HFFc6 (cell line): ENCODE results near the gene ZFAND6. TPM values are rescaled to one million over a fixed set of nuclear protein-coding genes. Genes with fewer than 3 reads are reported as not detected.
A peak's percentile ranks its signal among the peaks of the same experiment; 100 is the strongest.

ENCODE experiments used
- DNase-seq: peaks from one replicate; pipeline ENCODE4 v3.0.0-alpha.2; 2018
- H3K27ac Mint-ChIP-seq: 2 replicates; pipeline ENCODE4 v1.8.0; 2020; ENCODE audit warnings: mild to moderate bottlenecking, mixed read lengths
- H3K27me3 Mint-ChIP-seq: 2 replicates; pipeline ENCODE4 v1.8.0; 2021; ENCODE audit warnings: mild to moderate bottlenecking, moderate library complexity, mixed read lengths; ENCODE audit not compliant: insufficient read depth
- H3K36me3 Mint-ChIP-seq: 2 replicates; pipeline ENCODE4 v1.8.0; 2021; ENCODE audit warnings: low read depth, mixed read lengths
- H3K4me1 Mint-ChIP-seq: 2 replicates; pipeline ENCODE4 v1.8.0; 2020; ENCODE audit warnings: low read depth, mixed read lengths
- H3K4me3 Mint-ChIP-seq: 2 replicates; pipeline ENCODE4 v1.8.0; 2020; ENCODE audit warnings: mild to moderate bottlenecking, moderate library complexity, mixed read lengths
- H3K9me3 Mint-ChIP-seq: 2 replicates; pipeline ENCODE4 v1.8.0; 2020; ENCODE audit warnings: mild to moderate bottlenecking, mixed read lengths
- CTCF ChIP-seq: fragments of 200-600 bp; sonication (generic); IDR thresholded peaks from 2 replicates; pipeline ENCODE4 v1.5.0; 2021; ENCODE audit warnings: antibody characterized with exemption, mild to moderate bottlenecking
- total RNA-seq, 6 experiments: library from RNA; stranded (reverse); fragmentation: NEBNext Ultra II Directional; extraction: Animal tissue kit (Norgen Biotek cat#: 25700); gene quantifications; 2 replicates in 1 of 6; 3 replicates in 5 of 6; pipeline ENCODE4 v1.2.3, GENCODE V29; 2021

ZFAND6 gene
- total RNA-seq, 6 experiments from 2014 or later = 49.0 to 62.6 (median 57.6) TPM

- no peak for DNase-seq
- H3K27ac Mint-ChIP-seq = no peak overlapping the region
- H3K36me3 Mint-ChIP-seq = no peaks in the 10 kb centered on the region
- H3K4me3 Mint-ChIP-seq = peak overlapping the region; percentile 46; the same call in 1 of the 2 replicates
- peaks cover 5% of the 10 kb centered on the region for H3K27me3 Mint-ChIP-seq
- TF ChIP-seq CTCF = no peak
- H3K9me3 Mint-ChIP-seq = no peaks in the 10 kb centered on the region
- H3K4me1 Mint-ChIP-seq = peaks cover 36% of the 10 kb centered on the region
These were observed 1.4 kb upstream of the ZFAND6 start for GRCh38 chr15:80058044-80058443.

DNA sequence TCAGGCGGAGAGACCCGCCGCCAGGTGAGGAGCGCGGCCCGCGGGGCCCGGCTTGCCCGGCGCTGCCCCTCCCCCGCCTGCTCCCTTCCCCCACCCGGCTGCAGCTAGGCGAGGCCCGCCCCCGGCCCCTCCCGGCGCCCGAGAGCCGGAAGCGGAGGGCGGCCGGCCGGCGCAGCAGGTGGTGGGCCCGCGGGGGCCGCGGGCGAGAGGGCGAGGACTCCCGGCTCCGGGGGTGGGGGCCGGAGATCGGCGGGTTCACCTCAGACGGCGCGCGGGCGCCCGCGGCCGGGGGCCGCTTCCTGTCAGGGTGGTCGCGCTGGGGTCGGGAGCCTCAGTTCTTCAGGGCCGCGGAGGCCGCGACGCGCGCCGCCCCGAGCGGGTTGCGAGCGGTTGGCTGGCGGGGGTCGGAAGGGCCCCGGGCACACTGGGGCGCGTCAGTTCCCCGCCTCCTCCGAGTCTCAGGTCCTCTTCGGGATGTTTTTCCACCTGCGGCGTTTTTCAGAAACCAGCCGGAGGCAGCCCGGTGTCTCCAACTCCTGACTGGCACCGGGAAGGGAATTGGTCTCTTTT lies 395 bp downstream of the ZFAND6 start:
- H3K4me1 Mint-ChIP-seq = peaks cover 38% of the 10 kb centered on the region
- peak; percentile 18 for DNase-seq
- H3K9me3 Mint-ChIP-seq = no peaks in the 10 kb centered on the region
- no peak for TF ChIP-seq CTCF
- no peaks in the 10 kb centered on the region for H3K36me3 Mint-ChIP-seq
- H3K27ac Mint-ChIP-seq = peak overlapping the region; percentile 90
- H3K4me3 Mint-ChIP-seq = peak overlapping the region; percentile 96
- peaks cover 5% of the 10 kb centered on the region for H3K27me3 Mint-ChIP-seq

- Mint-ChIP-seq H3K9me3 (no peaks in the 10 kb centered on the region), H3K36me3 (no peaks in the 10 kb centered on the region), H3K27me3 (peaks cover 5% of the 10 kb centered on the region), H3K4me3 (peak overlapping the region; percentile 92), H3K27ac (peak overlapping the region; percentile 90), H3K4me1 (peaks cover 43% of the 10 kb centered on the region)
- TF ChIP-seq CTCF = no peak
- DNase-seq = peak; percentile 50
These were observed 1.0 kb downstream of the ZFAND6 start for GRCh38 chr15:80060356-80061006.

DNA sequence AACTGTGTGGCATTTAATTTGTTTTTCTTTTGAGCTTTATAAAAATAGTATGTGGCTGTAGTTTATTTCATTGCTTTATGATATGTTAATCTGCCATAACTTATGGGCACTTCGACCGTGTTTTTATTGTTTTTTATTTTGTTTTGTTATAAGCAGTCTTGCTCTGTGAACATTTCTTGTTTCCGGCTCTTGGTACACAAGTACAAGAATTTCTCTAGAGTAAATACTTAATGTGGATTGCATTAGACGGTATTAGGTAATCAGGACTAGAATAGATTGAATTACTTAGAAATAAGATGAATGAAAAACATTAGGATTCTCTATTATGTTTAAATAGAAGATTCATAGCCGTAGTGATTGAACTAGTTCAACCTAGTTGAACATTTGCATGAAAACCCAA lies 2.1 kb downstream of the ZFAND6 start:
- TF ChIP-seq CTCF = no peak
- Mint-ChIP-seq H3K36me3 (no peaks in the 10 kb centered on the region), H3K27ac (peak overlapping the region; percentile 72), H3K4me3 (peak overlapping the region; percentile 92), H3K27me3 (peaks cover 5% of the 10 kb centered on the region), H3K4me1 (peaks cover 43% of the 10 kb centered on the region), H3K9me3 (no peaks in the 10 kb centered on the region)
- no peak for DNase-seq

- H3K4me3 Mint-ChIP-seq = no peak overlapping the region
- H3K27me3 Mint-ChIP-seq = no peaks in the 10 kb centered on the region
- H3K9me3 Mint-ChIP-seq = no peaks in the 10 kb centered on the region
- H3K4me1 Mint-ChIP-seq = peaks cover 62% of the 10 kb centered on the region
- TF ChIP-seq CTCF = no peak
- H3K27ac Mint-ChIP-seq = peak overlapping the region; percentile 20; the same call in 1 of the 2 replicates
- peaks cover 5% of the 10 kb centered on the region; the same call in 1 of the 2 replicates for H3K36me3 Mint-ChIP-seq
- DNase-seq = no peak
These were observed 7.4 kb downstream of the ZFAND6 start for GRCh38 chr15:80066912-80067311.
